Right renal pelvis (tissue), 4 donors: ENCODE results near the gene TMEM42. TPM values are rescaled to one million over a fixed set of nuclear protein-coding genes. Genes with fewer than 3 reads are reported as not detected.

Experiments
- DNase-seq, 4 donors: peaks; one replicate each; pipeline ENCODE4 v3.0.0-alpha.2; 2013; ENCODE audit warnings: low read depth in 4 of 4, low spot score in 3 of 4, missing footprints in 1 of 4
- polyA plus RNA-seq, 4 donors: library from polyadenylated mRNA; unstranded; fragments of 120-200 nt; gene quantifications; one replicate each; pipeline ENCODE4 v1.2.1, GENCODE V29; 2013; ENCODE audit not compliant: insufficient read length in 4 of 4

TMEM42 gene
- polyA plus RNA-seq, 4 donors: 26.7 to 31.5 (median 28.7) TPM

GRCh38 chr3:44906997-44907396 lies 45.3 kb downstream of the TMEM42 start:
- no peak for DNase-seq

DNA sequence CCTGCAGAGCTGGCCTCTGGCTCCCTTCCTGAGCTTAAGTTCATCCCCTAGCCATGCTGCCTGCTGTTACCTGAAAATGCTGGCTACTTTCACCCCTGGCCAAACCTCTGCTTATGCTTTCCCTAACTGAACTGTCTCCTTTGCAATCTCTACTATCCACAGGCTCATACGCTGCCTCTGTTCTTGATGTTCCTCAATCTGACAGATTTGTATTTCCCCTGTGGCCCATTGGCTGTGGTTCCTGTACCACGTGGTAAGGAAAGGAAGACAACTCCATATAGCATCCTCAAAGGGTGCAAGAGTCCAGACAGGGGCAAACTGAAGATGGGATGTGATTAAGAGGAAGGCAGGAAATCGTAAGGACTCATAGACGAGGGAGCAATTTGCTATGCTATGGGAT lies 45.9 kb downstream of the TMEM42 start:
- no peak for DNase-seq

DNA sequence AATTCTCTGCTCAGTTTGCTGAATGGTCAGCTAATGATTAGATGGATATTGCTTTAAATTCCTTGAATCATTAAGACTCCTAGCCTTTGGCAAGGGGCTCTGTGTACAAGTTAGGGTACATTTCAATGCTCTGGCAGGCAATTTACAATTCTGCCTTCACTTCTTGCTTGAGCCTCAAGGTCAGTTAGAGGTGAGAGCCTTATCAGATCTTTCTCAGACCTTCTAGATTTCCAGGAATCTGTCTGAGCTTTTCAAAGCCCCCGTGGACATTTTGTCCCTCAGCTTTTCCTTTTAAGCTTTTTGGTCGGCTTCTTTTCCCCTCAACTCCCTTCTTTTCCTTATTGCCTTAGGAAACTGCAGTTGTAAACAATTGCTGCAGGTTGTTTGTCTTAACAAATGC lies 47.4 kb downstream of the TMEM42 start:
- no peak for DNase-seq

DNA sequence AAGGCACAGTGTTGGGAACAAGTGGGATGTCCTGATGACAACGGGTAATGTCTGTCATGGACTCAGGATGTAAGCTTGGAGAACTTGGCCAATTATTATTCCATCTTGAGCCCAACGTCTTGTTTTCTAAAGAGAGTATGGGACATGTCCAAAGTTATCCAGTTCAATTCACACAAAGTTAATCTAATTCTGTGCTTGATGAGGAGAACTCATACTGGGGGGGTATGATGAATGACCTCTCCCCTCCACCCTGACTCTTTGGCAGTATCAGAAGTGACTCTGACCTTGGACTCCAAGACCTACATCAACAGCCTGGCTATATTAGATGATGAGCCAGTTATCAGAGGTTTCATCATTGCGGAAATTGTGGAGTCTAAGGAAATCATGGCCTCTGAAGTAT lies 49.0 kb downstream of the TMEM42 start:
- DNase-seq: no peak

DNA sequence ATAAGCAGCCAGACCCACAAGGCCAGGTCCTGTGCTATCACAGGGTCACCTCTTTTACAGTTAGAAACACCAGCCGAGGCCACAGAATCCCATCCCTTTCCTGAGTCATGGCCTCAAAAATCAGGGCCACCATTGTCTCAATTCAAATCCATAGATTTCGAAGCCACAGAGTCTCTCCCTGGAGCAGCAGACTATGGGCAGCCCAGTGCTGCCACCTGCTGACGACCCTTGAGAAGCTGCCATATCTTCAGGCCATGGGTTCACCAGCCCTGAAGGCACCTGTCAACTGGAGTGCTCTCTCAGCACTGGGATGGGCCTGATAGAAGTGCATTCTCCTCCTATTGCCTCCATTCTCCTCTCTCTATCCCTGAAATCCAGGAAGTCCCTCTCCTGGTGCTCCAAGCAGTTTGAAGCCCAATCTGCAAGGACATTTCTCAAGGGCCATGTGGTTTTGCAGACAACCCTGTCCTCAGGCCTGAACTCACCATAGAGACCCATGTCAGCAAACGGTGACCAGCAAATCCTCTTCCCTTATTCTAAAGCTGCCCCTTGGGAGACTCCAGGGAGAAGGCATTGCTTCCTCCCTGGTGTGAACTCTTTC lies 52.3 kb downstream of the TMEM42 start:
- peak; percentile 25 to 33 (median 31) for DNase-seq

DNA sequence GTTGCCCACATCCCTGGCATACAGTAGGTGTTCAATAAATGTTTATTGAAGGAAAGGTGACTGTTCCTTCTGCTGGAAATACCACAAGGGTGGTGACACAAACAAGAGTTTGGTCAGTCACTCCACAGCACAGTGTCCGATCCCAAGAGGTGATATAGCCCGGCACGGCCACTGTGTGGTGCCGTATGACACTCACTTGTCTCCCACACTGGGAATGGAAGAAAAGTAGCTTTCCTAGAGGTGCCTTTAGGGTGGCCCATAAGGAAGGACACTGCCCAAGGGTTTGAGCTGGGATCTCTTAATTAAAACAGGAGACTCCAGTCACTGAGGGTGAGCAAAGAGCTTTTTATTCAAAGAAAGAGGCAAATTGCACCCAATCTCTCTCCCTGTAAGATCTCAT lies 53.2 kb downstream of the TMEM42 start:
- no peak for DNase-seq

Other genes starting within 250 kb of the TMEM42 start
- 10 to 100 TPM; 30.5 to 36.5 (median 34.7) TPM for gene ZNF197, start 236.9 kb upstream of the TMEM42 start, polyA plus RNA-seq
- 10 to 100 TPM in 3 of 4 donors, 1 to 10 TPM in 1; 9.4 to 11.6 (median 10.5) TPM for gene ZNF35, start 213.2 kb upstream of the TMEM42 start, polyA plus RNA-seq
- 10 to 100 TPM; 11.2 to 13.6 (median 13.5) TPM for gene ZNF502, start 149.3 kb upstream of the TMEM42 start, polyA plus RNA-seq
- 10 to 100 TPM; 11.3 to 13.0 (median 11.9) TPM for gene ZNF501, start 132.3 kb upstream of the TMEM42 start, polyA plus RNA-seq
- gene KIAA1143, start 100.3 kb upstream of the TMEM42 start, polyA plus RNA-seq: 10 to 100 TPM; 49.0 to 74.8 (median 64.7) TPM
- 10 to 100 TPM; 22.0 to 23.9 (median 22.2) TPM for gene KIF15, start 100.1 kb upstream of the TMEM42 start, polyA plus RNA-seq
- gene TGM4, start 12.7 kb downstream of the TMEM42 start, polyA plus RNA-seq: under 1 TPM in 3 of 4 donors, not detected in 1; 0.06 to 0.11 (median 0.06) TPM
- gene ZDHHC3, start 114.3 kb downstream of the TMEM42 start, polyA plus RNA-seq: 10 to 100 TPM; 79.5 to 92.4 (median 88.8) TPM
- gene EXOSC7, start 114.3 kb downstream of the TMEM42 start, polyA plus RNA-seq: 10 to 100 TPM; 45.4 to 51.1 (median 48.7) TPM
- 10 to 100 TPM; 25.6 to 40.3 (median 29.5) TPM for gene CLEC3B, start 164.4 kb downstream of the TMEM42 start, polyA plus RNA-seq